ENCODE measurements around the gene CRHR1.

GRCh38 chr17:45771271-45771959 is 12.7 kb upstream of the CRHR1 start:
- TF ChIP-seq CTCF (IDR thresholded peaks at IDR 0.05): no peak
- TF ChIP-seq POLR2AphosphoS5 (IDR thresholded peaks at IDR 0.05; ENCODE audit: low read depth, low read length): no peak
- TF ChIP-seq, protein P1, sequence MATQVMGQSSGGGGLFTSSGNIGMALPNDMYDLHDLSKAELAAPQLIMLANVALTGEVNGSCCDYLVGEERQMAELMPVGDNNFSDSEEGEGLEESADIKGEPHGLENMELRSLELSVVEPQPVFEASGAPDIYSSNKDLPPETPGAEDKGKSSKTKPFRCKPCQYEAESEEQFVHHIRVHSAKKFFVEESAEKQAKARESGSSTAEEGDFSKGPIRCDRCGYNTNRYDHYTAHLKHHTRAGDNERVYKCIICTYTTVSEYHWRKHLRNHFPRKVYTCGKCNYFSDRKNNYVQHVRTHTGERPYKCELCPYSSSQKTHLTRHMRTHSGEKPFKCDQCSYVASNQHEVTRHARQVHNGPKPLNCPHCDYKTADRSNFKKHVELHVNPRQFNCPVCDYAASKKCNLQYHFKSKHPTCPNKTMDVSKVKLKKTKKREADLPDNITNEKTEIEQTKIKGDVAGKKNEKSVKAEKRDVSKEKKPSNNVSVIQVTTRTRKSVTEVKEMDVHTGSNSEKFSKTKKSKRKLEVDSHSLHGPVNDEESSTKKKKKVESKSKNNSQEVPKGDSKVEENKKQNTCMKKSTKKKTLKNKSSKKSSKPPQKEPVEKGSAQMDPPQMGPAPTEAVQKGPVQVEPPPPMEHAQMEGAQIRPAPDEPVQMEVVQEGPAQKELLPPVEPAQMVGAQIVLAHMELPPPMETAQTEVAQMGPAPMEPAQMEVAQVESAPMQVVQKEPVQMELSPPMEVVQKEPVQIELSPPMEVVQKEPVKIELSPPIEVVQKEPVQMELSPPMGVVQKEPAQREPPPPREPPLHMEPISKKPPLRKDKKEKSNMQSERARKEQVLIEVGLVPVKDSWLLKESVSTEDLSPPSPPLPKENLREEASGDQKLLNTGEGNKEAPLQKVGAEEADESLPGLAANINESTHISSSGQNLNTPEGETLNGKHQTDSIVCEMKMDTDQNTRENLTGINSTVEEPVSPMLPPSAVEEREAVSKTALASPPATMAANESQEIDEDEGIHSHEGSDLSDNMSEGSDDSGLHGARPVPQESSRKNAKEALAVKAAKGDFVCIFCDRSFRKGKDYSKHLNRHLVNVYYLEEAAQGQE (IDR thresholded peaks at IDR 0.05; ENCODE audit: insufficient read depth in 1 of 2, low read depth in 2 of 2, low read length in 1 of 2): no peak
- TF ChIP-seq TCF7L2 (IDR thresholded peaks at IDR 0.05; ENCODE audit: low read depth, low read length): no peak
- no peak for TF ChIP-seq SIN3A (IDR thresholded peaks at IDR 0.05; ENCODE audit: borderline replicate concordance, insufficient read depth, low read depth, low read length)

Data from Panc1 (cell line).